ENCODE results near the gene GNAT1. TPM values are rescaled to one million over a fixed set of nuclear protein-coding genes. Genes with fewer than 3 reads are reported as not detected.

GNAT1 gene
- total RNA-seq, 1 donor, result not detected

- TF ChIP-seq, protein P1, sequence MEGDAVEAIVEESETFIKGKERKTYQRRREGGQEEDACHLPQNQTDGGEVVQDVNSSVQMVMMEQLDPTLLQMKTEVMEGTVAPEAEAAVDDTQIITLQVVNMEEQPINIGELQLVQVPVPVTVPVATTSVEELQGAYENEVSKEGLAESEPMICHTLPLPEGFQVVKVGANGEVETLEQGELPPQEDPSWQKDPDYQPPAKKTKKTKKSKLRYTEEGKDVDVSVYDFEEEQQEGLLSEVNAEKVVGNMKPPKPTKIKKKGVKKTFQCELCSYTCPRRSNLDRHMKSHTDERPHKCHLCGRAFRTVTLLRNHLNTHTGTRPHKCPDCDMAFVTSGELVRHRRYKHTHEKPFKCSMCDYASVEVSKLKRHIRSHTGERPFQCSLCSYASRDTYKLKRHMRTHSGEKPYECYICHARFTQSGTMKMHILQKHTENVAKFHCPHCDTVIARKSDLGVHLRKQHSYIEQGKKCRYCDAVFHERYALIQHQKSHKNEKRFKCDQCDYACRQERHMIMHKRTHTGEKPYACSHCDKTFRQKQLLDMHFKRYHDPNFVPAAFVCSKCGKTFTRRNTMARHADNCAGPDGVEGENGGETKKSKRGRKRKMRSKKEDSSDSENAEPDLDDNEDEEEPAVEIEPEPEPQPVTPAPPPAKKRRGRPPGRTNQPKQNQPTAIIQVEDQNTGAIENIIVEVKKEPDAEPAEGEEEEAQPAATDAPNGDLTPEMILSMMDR (IDR thresholded peaks at IDR 0.05; ENCODE audit: insufficient read depth, low read length), result peak; percentile 96
- peak; percentile 61 for DNase-seq (ENCODE audit: low read depth)
- H3K4me3 ChIP-seq (ENCODE audit: low read depth, low read length), result no peak overlapping the region
Observed at GRCh38 chr3:50192689-50193141, 1.3 kb downstream of the GNAT1 start.

- TF ChIP-seq, protein P1 (IDR thresholded peaks at IDR 0.05; ENCODE audit: insufficient read depth, low read length), result no peak
- DNase-seq (ENCODE audit: low read depth), result no peak
- H3K4me3 ChIP-seq (ENCODE audit: low read depth, low read length), result no peak overlapping the region
Observed at GRCh38 chr3:50193286-50193685, 1.9 kb downstream of the GNAT1 start.

DNA sequence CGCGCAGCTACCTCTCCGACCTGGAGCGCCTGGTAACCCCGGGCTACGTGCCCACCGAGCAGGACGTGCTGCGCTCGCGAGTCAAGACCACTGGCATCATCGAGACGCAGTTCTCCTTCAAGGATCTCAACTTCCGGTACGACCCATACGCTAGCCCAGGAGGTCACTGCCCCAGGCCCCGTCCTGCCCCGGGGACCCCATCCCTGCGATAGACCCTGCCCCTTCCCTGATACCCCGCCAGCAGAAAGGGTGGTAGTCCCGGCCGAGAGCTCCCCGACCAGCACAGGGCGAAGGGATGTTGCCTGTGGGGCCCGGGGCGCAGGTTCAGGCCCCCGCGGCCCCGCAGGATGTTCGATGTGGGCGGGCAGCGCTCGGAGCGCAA is 2.3 kb downstream of the GNAT1 start:
- TF ChIP-seq, protein P1 (IDR thresholded peaks at IDR 0.05; ENCODE audit: insufficient read depth, low read length), result no peak
- no peak overlapping the region for H3K4me3 ChIP-seq (ENCODE audit: low read depth, low read length)

GRCh38 chr3:50194128-50194902 is 2.9 kb downstream of the GNAT1 start:
- no peak overlapping the region for H3K4me3 ChIP-seq (ENCODE audit: low read depth, low read length)
- peak; percentile 60 for DNase-seq (ENCODE audit: low read depth)
- TF ChIP-seq, protein P1 (IDR thresholded peaks at IDR 0.05; ENCODE audit: insufficient read depth, low read length), result peak; percentile 73

More for the DNA sequence above, 2.3 kb downstream of the GNAT1 start:
- DNase-seq (ENCODE audit: low read depth), result no peak

- TF ChIP-seq, protein P1 (IDR thresholded peaks at IDR 0.05; ENCODE audit: insufficient read depth, low read length), result no peak
- H3K4me3 ChIP-seq (ENCODE audit: low read depth, low read length), result no peak overlapping the region
- DNase-seq (ENCODE audit: low read depth), result no peak
Observed at GRCh38 chr3:50194903-50195500, 3.6 kb downstream of the GNAT1 start.

GRCh38 chr3:50195501-50196252 is 4.3 kb downstream of the GNAT1 start:
- DNase-seq (ENCODE audit: low read depth), result no peak
- TF ChIP-seq, protein P1 (IDR thresholded peaks at IDR 0.05; ENCODE audit: insufficient read depth, low read length), result no peak
- H3K4me3 ChIP-seq (ENCODE audit: low read depth, low read length), result no peak overlapping the region
